Glutamatergic neuron (in vitro differentiated cells): ENCODE measurements around the gene OR2D3. TPM values are rescaled to one million over a fixed set of nuclear protein-coding genes. Genes with fewer than 3 reads are reported as not detected.
"Not testable (repeated sequence)": the region's sequence is repeated elsewhere in the genome, so short reads cannot be mapped to it uniquely, and the experiment has no call there.

Experiments
- DNase-seq: peaks from one replicate; pipeline ENCODE4 v3.0.0; 2022
- H3K27ac Mint-ChIP-seq: one replicate; pipeline ENCODE4 v1.8.0; 2020; ENCODE audit warnings: mild to moderate bottlenecking, mixed read lengths, inconsistent platforms; ENCODE audit not compliant: unreplicated experiment
- H3K27me3 Mint-ChIP-seq: one replicate; pipeline ENCODE4 v1.8.0; 2020; ENCODE audit warnings: mild to moderate bottlenecking, moderate library complexity, mixed read lengths, inconsistent platforms; ENCODE audit not compliant: unreplicated experiment
- H3K36me3 Mint-ChIP-seq: one replicate; pipeline ENCODE4 v1.8.0; 2020; ENCODE audit warnings: mild to moderate bottlenecking, mixed read lengths, inconsistent platforms; ENCODE audit not compliant: unreplicated experiment
- H3K4me1 Mint-ChIP-seq: one replicate; pipeline ENCODE4 v1.8.0; 2020; ENCODE audit warnings: mild to moderate bottlenecking, low read depth, mixed read lengths, inconsistent platforms; ENCODE audit not compliant: unreplicated experiment
- H3K4me3 Mint-ChIP-seq: one replicate; pipeline ENCODE4 v1.8.0; 2020; ENCODE audit warnings: mild to moderate bottlenecking, mixed read lengths, inconsistent platforms; ENCODE audit not compliant: unreplicated experiment
- H3K9me3 Mint-ChIP-seq: one replicate; pipeline ENCODE4 v1.8.0; 2020; ENCODE audit warnings: mild to moderate bottlenecking, moderate library complexity, mixed read lengths, inconsistent platforms; ENCODE audit not compliant: unreplicated experiment
- total RNA-seq: library from RNA; stranded (reverse); fragmentation: NEBNext Ultra II Directional; extraction: Animal tissue kit (Norgen Biotek cat#: 25700); gene quantifications from one replicate; pipeline ENCODE4 v1.2.1, GENCODE V29; 2021; ENCODE audit not compliant: unreplicated experiment
- TF ChIP-seq, protein P1 (sequence below): fragments of 200-600 bp; sonication (generic); IDR thresholded peaks from one replicate; pipeline ENCODE4 v1.5.0; 2021; ENCODE audit not compliant: partially characterized antibody, unreplicated experiment

Gene OR2D3
- total RNA-seq, 1 donor from 2014 or later: not detected

GRCh38 chr11:6882751-6883150, 38.1 kb upstream of the OR2D3 start:
- no peaks in the 10 kb centered on the region for H3K36me3 Mint-ChIP-seq
- no peaks in the 10 kb centered on the region for H3K27me3 Mint-ChIP-seq
- TF ChIP-seq, protein P1, sequence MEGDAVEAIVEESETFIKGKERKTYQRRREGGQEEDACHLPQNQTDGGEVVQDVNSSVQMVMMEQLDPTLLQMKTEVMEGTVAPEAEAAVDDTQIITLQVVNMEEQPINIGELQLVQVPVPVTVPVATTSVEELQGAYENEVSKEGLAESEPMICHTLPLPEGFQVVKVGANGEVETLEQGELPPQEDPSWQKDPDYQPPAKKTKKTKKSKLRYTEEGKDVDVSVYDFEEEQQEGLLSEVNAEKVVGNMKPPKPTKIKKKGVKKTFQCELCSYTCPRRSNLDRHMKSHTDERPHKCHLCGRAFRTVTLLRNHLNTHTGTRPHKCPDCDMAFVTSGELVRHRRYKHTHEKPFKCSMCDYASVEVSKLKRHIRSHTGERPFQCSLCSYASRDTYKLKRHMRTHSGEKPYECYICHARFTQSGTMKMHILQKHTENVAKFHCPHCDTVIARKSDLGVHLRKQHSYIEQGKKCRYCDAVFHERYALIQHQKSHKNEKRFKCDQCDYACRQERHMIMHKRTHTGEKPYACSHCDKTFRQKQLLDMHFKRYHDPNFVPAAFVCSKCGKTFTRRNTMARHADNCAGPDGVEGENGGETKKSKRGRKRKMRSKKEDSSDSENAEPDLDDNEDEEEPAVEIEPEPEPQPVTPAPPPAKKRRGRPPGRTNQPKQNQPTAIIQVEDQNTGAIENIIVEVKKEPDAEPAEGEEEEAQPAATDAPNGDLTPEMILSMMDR: no peak
- no peaks in the 10 kb centered on the region for H3K9me3 Mint-ChIP-seq
- H3K27ac Mint-ChIP-seq: no peak overlapping the region
- DNase-seq: no peak
- H3K4me3 Mint-ChIP-seq: no peak overlapping the region
- no peaks in the 10 kb centered on the region for H3K4me1 Mint-ChIP-seq

GRCh38 chr11:6887711-6888110, 33.1 kb upstream of the OR2D3 start:
- H3K4me1 Mint-ChIP-seq, H3K27me3 Mint-ChIP-seq, H3K27ac Mint-ChIP-seq, H3K36me3 Mint-ChIP-seq, DNase-seq, H3K9me3 Mint-ChIP-seq, H3K4me3 Mint-ChIP-seq: not testable (repeated sequence)

- Mint-ChIP-seq H3K4me3 (no peak overlapping the region), H3K4me1 (no peaks in the 10 kb centered on the region), H3K27me3 (no peaks in the 10 kb centered on the region), H3K27ac (no peak overlapping the region), H3K36me3 (no peaks in the 10 kb centered on the region), H3K9me3 (no peaks in the 10 kb centered on the region)
- DNase-seq: no peak
- TF ChIP-seq, protein P1: no peak
Measured at GRCh38 chr11:6888830-6889229, 32.0 kb upstream of the OR2D3 start.

DNA sequence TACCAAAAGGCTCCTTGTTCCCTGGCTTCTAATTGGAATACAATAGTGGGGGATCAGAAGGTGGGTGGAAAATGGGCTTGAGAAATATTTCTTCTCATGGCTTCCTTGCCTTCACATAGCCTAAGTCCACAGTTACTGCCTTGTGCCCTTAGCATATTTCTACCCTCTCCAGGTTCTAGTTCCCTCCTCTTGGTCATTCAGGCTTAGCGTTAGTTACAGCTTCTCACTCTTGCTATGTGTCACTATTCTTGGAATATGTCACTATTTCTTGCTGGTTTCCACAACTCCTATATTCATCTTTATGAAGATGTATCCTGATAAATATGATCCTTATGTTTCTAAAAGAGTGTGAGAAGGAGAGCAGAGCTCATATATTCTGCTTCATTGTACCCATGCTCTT, 31.0 kb upstream of the OR2D3 start:
- Mint-ChIP-seq H3K27me3 (no peaks in the 10 kb centered on the region), H3K36me3 (no peaks in the 10 kb centered on the region), H3K4me1 (no peaks in the 10 kb centered on the region), H3K27ac (no peak overlapping the region), H3K4me3 (no peak overlapping the region), H3K9me3 (no peaks in the 10 kb centered on the region)
- TF ChIP-seq, protein P1: no peak
- DNase-seq: no peak

- H3K27me3 Mint-ChIP-seq: no peaks in the 10 kb centered on the region
- no peak within 1 kb of the TSS for H3K27ac Mint-ChIP-seq
- no peak for DNase-seq
- H3K9me3 Mint-ChIP-seq: no peaks in the 10 kb centered on the region
- TF ChIP-seq, protein P1: no peak
- no peak within 1 kb of the TSS for H3K4me3 Mint-ChIP-seq
- no peaks in the 10 kb centered on the region for H3K4me1 Mint-ChIP-seq
- no peaks in the 10 kb centered on the region for H3K36me3 Mint-ChIP-seq
Measured at GRCh38 chr11:6892400-6892799, 28.4 kb upstream of the OR2D3 start, which contains the start of gene OR2D2. Gene OR2D2 (minus strand): TSS chr11:6892500. CDS start chr11:6892500, 0 bp downstream.

DNA sequence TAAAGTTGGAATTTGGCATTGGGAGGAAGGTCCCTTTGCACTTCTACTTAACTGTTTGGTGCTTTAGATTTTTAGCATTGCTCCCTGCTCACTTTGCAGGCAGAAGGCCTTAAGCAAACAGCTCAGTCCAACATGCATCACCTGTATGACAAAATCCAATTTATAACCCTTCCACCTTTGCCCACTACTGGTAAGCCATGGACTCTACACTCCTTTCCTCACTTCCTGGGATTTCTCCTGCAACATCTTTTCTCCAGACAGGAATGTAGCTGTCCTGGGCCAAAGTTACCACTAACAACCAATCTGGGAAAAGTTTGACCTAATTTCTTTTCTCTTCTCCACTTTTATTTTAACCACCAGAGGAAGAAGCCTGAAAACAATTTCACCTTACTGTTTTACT, 26.7 kb upstream of the OR2D3 start:
- Mint-ChIP-seq H3K27ac (no peak overlapping the region), H3K4me1 (no peaks in the 10 kb centered on the region), H3K27me3 (no peaks in the 10 kb centered on the region), H3K36me3 (no peaks in the 10 kb centered on the region), H3K9me3 (no peaks in the 10 kb centered on the region), H3K4me3 (no peak overlapping the region)
- DNase-seq: no peak
- TF ChIP-seq, protein P1: no peak
